OCI-LY7 (cell line): ENCODE results near the gene KRT40. TPM values are rescaled to one million over a fixed set of nuclear protein-coding genes. Genes with fewer than 3 reads are reported as not detected.

Experiments used
- BruUV-seq: library from RNA; stranded (reverse); fragments of 400-500 nt; replicated peaks from 2 replicates; lab custom pipeline; 2021; lab: Mats Ljungman, UMichigan
- CTCF ChIA-PET: fragments of 300-600 bp; sonication (Branson Sonifier 250); formaldehyde crosslinking; loops from one replicate; lab custom pipeline; 2022; ENCODE audit warnings: antibody characterized with exemption; ENCODE audit not compliant: unreplicated experiment; lab: Charles Lee
- POLR2A ChIA-PET: fragments of 300-600 bp; sonication (Branson Sonifier 250); formaldehyde crosslinking; loops from one replicate; lab custom pipeline; 2022; ENCODE audit warnings: antibody characterized with exemption; lab: Charles Lee
- DNase-seq: peaks from one replicate; pipeline ENCODE4 v3.0.0-alpha.2; 2015; ENCODE audit warnings: low spot score
- H2AFZ ChIP-seq: fragments of 200-600 bp; sonication (generic), shearing (Covaris generic); 2 replicates; pipeline ENCODE4 v1.6.1; 2014; ENCODE audit warnings: mild to moderate bottlenecking, antibody characterized with exemption, low read length, moderate library complexity
- H3K27ac ChIP-seq: fragments of 200-600 bp; sonication (generic); 2 replicates; pipeline ENCODE4 v1.5.1; 2014; ENCODE audit warnings: mixed run types, low read depth, mild to moderate bottlenecking, moderate library complexity, low read length, inconsistent platforms; ENCODE audit not compliant: poor library complexity, severe bottlenecking
- H3K36me3 ChIP-seq: fragments of 200-600 bp; sonication (generic); 2 replicates; pipeline ENCODE4 v1.6.1; 2014; ENCODE audit warnings: mild to moderate bottlenecking, antibody characterized with exemption, low read length, moderate library complexity, mixed read lengths; ENCODE audit not compliant: insufficient read depth
- H3K4me1 ChIP-seq: fragments of 200-600 bp; sonication (generic); 2 replicates; pipeline ENCODE4 v1.5.1; 2014; ENCODE audit warnings: mild to moderate bottlenecking, low read length; ENCODE audit not compliant: insufficient read depth, poor library complexity, severe bottlenecking
- H3K4me2 ChIP-seq: fragments of 200-600 bp; sonication (generic); 2 replicates; pipeline ENCODE4 v1.6.1; 2014; ENCODE audit warnings: mild to moderate bottlenecking, low read length
- H3K4me3 ChIP-seq: fragments of 200-600 bp; sonication (generic); 2 replicates; pipeline ENCODE4 v1.5.1; 2014; ENCODE audit warnings: mild to moderate bottlenecking, low read depth, low read length; ENCODE audit not compliant: poor library complexity, severe bottlenecking
- H3K79me2 ChIP-seq: fragments of 200-600 bp; sonication (generic); 2 replicates; pipeline ENCODE4 v1.6.1; 2016; ENCODE audit warnings: low read depth, mild to moderate bottlenecking, low read length, moderate library complexity, mixed read lengths; ENCODE audit not compliant: insufficient read depth
- H3K9me2 ChIP-seq: fragments of 200-600 bp; sonication (generic); 2 replicates; pipeline ENCODE4 v1.6.1; 2016; ENCODE audit warnings: mild to moderate bottlenecking, low read length, mixed read lengths; ENCODE audit not compliant: insufficient read depth
- H3K9me3 ChIP-seq: fragments of 200-600 bp; sonication (generic); 2 replicates; pipeline ENCODE4 v1.6.1; 2014; ENCODE audit warnings: mild to moderate bottlenecking, mixed run types, low read length, mixed read lengths
- H4K20me1 ChIP-seq: fragments of 200-600 bp; sonication (generic); 2 replicates; pipeline ENCODE4 v1.6.1; 2014; ENCODE audit warnings: mild to moderate bottlenecking, antibody characterized with exemption, low read length, moderate library complexity, mixed read lengths; ENCODE audit not compliant: insufficient read depth
- EZH2phosphoT487 ChIP-seq: fragments of 200-600 bp; sonication (generic); IDR thresholded peaks from 2 replicates; pipeline ENCODE4 v1.6.1; 2018; ENCODE audit warnings: low read depth, borderline replicate concordance, mild to moderate bottlenecking, mixed run types, antibody characterized with exemption, low read length, moderate library complexity, mixed read lengths
- intact Hi-C: fragments of 100-400 bp; cut with micrococcal nuclease; formaldehyde crosslinking; loops from one replicate; pipeline ENCODE4 v1.10.0; 2022; ENCODE audit not compliant: unreplicated experiment
- total RNA-seq, 2 experiments: library from RNA; depleted of rRNA in 1 of 2; stranded (reverse); fragments of >200 nt in 1 of 2; shearing (Covaris generic) in 1 of 2; gene quantifications; 2 replicates each; pipeline ENCODE4 v1.2.3, GENCODE V29; 2014 to 2022
- TF ChIP-seq, protein P1 (sequence below): fragments of 200-600 bp; sonication (generic); conservative IDR thresholded peaks from 2 replicates; pipeline ENCODE4 v1.5.1; 2014; ENCODE audit warnings: mild to moderate bottlenecking, antibody characterized with exemption, low read length, moderate library complexity, mixed read lengths

The KRT40 gene
- total RNA-seq, 2 experiments from 2014 or later, result not detected

DNA sequence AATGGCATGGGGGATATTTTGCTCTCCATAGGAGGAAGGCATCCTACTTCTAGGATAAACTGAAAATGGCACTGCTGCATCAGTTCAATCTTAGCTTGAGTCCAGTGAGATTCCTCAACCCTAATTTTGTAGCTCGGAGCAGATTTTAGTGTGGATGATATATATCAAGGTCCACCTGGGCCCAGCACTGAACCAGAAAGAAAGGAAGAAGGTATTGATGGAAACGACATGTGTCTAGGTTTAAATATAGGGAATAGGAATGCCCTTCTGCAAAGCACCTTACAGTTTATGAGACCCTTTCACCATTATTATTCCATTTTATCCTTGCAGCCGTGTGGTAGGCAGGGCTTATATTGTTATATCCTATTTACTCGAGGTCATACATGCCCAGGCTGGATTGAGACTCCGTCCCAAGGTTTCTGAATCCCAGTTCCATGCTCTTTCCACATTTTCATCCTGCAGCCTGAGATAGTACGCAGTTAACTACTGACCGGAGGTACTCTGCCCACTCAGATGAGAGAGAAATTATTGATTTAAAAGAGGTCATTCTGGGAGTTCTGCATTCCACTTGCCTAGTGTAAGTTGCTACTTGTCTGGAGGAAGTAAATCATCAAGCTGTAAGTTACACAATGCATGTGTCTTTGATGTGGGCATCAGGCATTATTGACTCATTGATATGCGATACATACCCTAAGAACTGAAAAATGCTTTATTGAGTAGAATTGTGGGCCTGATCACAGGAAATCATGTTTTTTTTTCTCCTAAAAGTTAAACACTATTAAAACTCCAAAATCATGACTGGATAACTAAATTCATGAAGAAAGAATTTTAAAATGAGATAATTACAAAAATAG, 27.5 kb downstream of the KRT40 start:
- H4K20me1 ChIP-seq, result no peaks in the 10 kb centered on the region
- H3K4me3 ChIP-seq, result no peak overlapping the region
- H3K4me1 ChIP-seq, result no peaks in the 10 kb centered on the region
- no peak overlapping the region for H3K4me2 ChIP-seq
- no peaks in the 10 kb centered on the region for H3K36me3 ChIP-seq
- H2AFZ ChIP-seq, result no peak overlapping the region
- no peaks in the 10 kb centered on the region for H3K79me2 ChIP-seq
- H3K27ac ChIP-seq, result no peak overlapping the region
- no peaks in the 10 kb centered on the region for H3K9me3 ChIP-seq
- intact Hi-C loops, result no loop called here
- no TSS peak for BruUV-seq
- no peak for TF ChIP-seq EZH2phosphoT487
- POLR2A ChIA-PET, result interaction anchor here (0.7 kb wide), 1 partner anchor 100 kb away, joined by 3 read pairs; no protein-coding TSS in a partner anchor
- no peaks in the 10 kb centered on the region for H3K9me2 ChIP-seq
- CTCF ChIA-PET, result no interaction called here
- DNase-seq, result no peak

- no peak overlapping the region for H3K27ac ChIP-seq
- H3K4me2 ChIP-seq, result no peak overlapping the region
- H3K36me3 ChIP-seq, result no peaks in the 10 kb centered on the region
- H3K4me3 ChIP-seq, result no peak overlapping the region
- ChIA-PET CTCF (no interaction called here), POLR2A (interaction anchor here (0.6 to 0.7 kb wide), 3 partner anchors 17 to 669 kb away, joined by 3 to 9 read pairs (median 3); no protein-coding TSS in a partner anchor)
- H2AFZ ChIP-seq, result no peak overlapping the region
- no peak for TF ChIP-seq EZH2phosphoT487
- TF ChIP-seq, protein P1, sequence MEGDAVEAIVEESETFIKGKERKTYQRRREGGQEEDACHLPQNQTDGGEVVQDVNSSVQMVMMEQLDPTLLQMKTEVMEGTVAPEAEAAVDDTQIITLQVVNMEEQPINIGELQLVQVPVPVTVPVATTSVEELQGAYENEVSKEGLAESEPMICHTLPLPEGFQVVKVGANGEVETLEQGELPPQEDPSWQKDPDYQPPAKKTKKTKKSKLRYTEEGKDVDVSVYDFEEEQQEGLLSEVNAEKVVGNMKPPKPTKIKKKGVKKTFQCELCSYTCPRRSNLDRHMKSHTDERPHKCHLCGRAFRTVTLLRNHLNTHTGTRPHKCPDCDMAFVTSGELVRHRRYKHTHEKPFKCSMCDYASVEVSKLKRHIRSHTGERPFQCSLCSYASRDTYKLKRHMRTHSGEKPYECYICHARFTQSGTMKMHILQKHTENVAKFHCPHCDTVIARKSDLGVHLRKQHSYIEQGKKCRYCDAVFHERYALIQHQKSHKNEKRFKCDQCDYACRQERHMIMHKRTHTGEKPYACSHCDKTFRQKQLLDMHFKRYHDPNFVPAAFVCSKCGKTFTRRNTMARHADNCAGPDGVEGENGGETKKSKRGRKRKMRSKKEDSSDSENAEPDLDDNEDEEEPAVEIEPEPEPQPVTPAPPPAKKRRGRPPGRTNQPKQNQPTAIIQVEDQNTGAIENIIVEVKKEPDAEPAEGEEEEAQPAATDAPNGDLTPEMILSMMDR, result no peak
- H3K4me1 ChIP-seq, result no peaks in the 10 kb centered on the region
- H3K9me3 ChIP-seq, result no peaks in the 10 kb centered on the region
- no peaks in the 10 kb centered on the region for H3K79me2 ChIP-seq
- DNase-seq, result no peak
- no TSS peak for BruUV-seq
- no peaks in the 10 kb centered on the region for H4K20me1 ChIP-seq
- intact Hi-C loops, result no loop called here
- H3K9me2 ChIP-seq, result no peaks in the 10 kb centered on the region
These were observed 30.2 kb downstream of the KRT40 start for GRCh38 chr17:40953881-40954280.

DNA sequence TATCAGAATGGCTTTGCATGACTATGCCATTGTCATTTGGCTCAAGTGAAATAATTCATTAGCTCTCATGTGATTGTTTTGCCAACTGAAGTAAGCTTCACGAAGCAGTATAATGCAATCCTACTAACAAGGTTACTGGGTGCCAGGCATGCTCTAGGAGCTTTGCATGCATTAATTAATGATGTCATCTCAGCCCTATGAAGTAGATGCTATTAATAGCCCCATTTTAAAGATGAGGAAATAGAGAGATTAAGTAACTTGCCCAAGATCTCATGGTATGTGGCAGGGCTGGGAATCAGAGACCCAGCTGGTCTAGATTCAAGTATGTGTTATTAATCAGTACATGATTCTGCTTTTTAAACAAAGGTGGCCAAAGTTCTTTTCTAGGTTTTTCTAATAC, 31.5 kb downstream of the KRT40 start:
- intact Hi-C loops, result no loop called here
- POLR2A ChIA-PET, result no interaction called here
- BruUV-seq, result no TSS peak
- no peaks in the 10 kb centered on the region for H3K36me3 ChIP-seq
- H3K79me2 ChIP-seq, result no peaks in the 10 kb centered on the region
- no peak overlapping the region for H3K27ac ChIP-seq
- no peak for DNase-seq
- CTCF ChIA-PET, result no interaction called here
- no peak overlapping the region for H2AFZ ChIP-seq
- H3K9me2 ChIP-seq, result no peaks in the 10 kb centered on the region
- no peaks in the 10 kb centered on the region for H4K20me1 ChIP-seq
- TF ChIP-seq, protein P1, result no peak
- TF ChIP-seq EZH2phosphoT487, result no peak
- no peak overlapping the region for H3K4me2 ChIP-seq
- H3K9me3 ChIP-seq, result no peaks in the 10 kb centered on the region
- H3K4me1 ChIP-seq, result no peaks in the 10 kb centered on the region
- no peak overlapping the region for H3K4me3 ChIP-seq
